Measurements from ENCODE around the gene CD180. TPM values are rescaled to one million over a fixed set of nuclear protein-coding genes. Genes with fewer than 3 reads are reported as not detected.

The CD180 gene
- not detected for total RNA-seq (ENCODE audit: unreplicated experiment)
- long read RNA-seq = 0 reads

- no peak within 1 kb of the TSS for H3K27ac Mint-ChIP-seq (ENCODE audit: unreplicated experiment)
- H3K4me3 Mint-ChIP-seq (ENCODE audit: unreplicated experiment) = no peak within 1 kb of the TSS
Measured at GRCh38 chr5:67196537-67197059, at the start of gene CD180. TSS of gene CD180 (minus strand) at chr5:67196799. CDS start at chr5:67196641, 158 bp downstream.

DNA sequence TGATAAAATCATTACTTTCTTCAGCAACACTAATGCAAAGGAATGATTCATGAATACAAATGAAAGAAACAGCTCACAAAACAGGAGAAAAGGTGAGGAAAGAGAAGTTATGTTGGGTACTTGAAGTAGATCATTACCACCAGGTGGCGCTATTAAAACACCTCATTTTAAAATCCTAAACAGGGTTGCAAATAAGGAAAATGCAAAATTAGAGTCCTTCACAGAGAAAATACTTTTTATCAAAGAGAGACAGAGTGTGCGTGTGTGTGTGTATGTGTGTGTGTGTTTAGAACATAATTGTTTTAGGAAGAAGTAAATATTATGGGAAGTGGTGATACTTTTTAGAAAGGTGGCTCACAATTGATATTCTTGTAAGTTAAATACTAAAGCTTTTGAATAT, 49.5 kb upstream of the CD180 start:
- H3K4me1 Mint-ChIP-seq (ENCODE audit: low read depth, unreplicated experiment) = peaks cover 3% of the 10 kb centered on the region
- H3K9me3 Mint-ChIP-seq (ENCODE audit: unreplicated experiment) = no peaks in the 10 kb centered on the region
- no peaks in the 10 kb centered on the region for H3K36me3 Mint-ChIP-seq (ENCODE audit: unreplicated experiment)

More at GRCh38 chr5:67196537-67197059, at the start of gene CD180:
- Mint-ChIP-seq H3K36me3 (ENCODE audit: unreplicated experiment) (peaks cover 11% of the 10 kb centered on the region), H3K4me1 (ENCODE audit: low read depth, unreplicated experiment) (no peaks in the 10 kb centered on the region), H3K27me3 (ENCODE audit: unreplicated experiment) (peaks cover 4% of the 10 kb centered on the region), H3K9me3 (ENCODE audit: unreplicated experiment) (peaks cover 4% of the 10 kb centered on the region)
- no peak for TF ChIP-seq CTCF (IDR thresholded peaks at IDR 0.05; ENCODE audit: partially characterized antibody, unreplicated experiment)
- no peak for DNase-seq

DNA sequence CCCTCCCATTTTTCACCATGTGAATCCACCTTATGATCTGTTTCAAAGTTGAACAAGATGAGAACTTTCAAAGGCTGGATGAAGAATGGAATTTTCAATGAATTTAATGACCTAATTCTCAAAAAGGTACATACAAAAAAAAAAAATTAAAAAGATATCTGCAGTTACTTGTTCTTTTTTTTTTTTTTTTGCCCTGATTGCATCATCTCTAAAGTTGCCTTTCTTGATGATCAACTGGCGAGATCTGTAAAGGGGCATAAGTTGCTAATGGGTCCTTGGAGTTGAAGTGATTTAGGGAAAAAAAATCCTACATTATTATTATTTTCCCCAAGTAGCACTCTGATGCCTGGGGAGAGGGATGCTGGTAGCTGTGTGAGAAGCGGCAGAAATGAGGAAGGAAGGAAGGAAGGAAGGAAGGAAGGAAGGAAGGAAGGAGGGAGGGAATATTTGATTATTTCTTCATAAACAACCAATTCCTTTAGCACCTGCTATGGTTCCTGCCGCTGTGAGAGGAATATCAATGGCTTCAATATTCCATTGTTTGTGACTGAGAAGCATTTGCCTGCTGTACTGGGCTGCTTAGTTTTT, 48.8 kb upstream of the CD180 start:
- Mint-ChIP-seq H3K4me1 (ENCODE audit: low read depth, unreplicated experiment) (peaks cover 3% of the 10 kb centered on the region), H3K27me3 (ENCODE audit: unreplicated experiment) (peaks cover 2% of the 10 kb centered on the region), H3K4me3 (ENCODE audit: unreplicated experiment) (no peak overlapping the region), H3K27ac (ENCODE audit: unreplicated experiment) (peak overlapping the region; percentile 41), H3K36me3 (ENCODE audit: unreplicated experiment) (no peaks in the 10 kb centered on the region), H3K9me3 (ENCODE audit: unreplicated experiment) (no peaks in the 10 kb centered on the region)
- DNase-seq = no peak
- no peak for TF ChIP-seq CTCF (IDR thresholded peaks at IDR 0.05; ENCODE audit: partially characterized antibody, unreplicated experiment)

More for the DNA sequence above, 49.5 kb upstream of the CD180 start:
- Mint-ChIP-seq H3K4me3 (ENCODE audit: unreplicated experiment) (no peak overlapping the region), H3K27ac (ENCODE audit: unreplicated experiment) (no peak overlapping the region), H3K27me3 (ENCODE audit: unreplicated experiment) (peaks cover 2% of the 10 kb centered on the region)
- peak; percentile 94 for TF ChIP-seq CTCF (IDR thresholded peaks at IDR 0.05; ENCODE audit: partially characterized antibody, unreplicated experiment)
- no peak for DNase-seq

GRCh38 chr5:67244345-67244793, 47.8 kb upstream of the CD180 start:
- Mint-ChIP-seq H3K27me3 (ENCODE audit: unreplicated experiment) (peaks cover 2% of the 10 kb centered on the region), H3K4me3 (ENCODE audit: unreplicated experiment) (no peak overlapping the region), H3K9me3 (ENCODE audit: unreplicated experiment) (no peaks in the 10 kb centered on the region), H3K36me3 (ENCODE audit: unreplicated experiment) (no peaks in the 10 kb centered on the region), H3K4me1 (ENCODE audit: low read depth, unreplicated experiment) (peaks cover 3% of the 10 kb centered on the region), H3K27ac (ENCODE audit: unreplicated experiment) (no peak overlapping the region)
- DNase-seq = no peak
- TF ChIP-seq CTCF (IDR thresholded peaks at IDR 0.05; ENCODE audit: partially characterized antibody, unreplicated experiment) = no peak

- Mint-ChIP-seq H3K27ac (ENCODE audit: unreplicated experiment) (no peak overlapping the region), H3K36me3 (ENCODE audit: unreplicated experiment) (no peaks in the 10 kb centered on the region), H3K9me3 (ENCODE audit: unreplicated experiment) (no peaks in the 10 kb centered on the region), H3K27me3 (ENCODE audit: unreplicated experiment) (peaks cover 2% of the 10 kb centered on the region), H3K4me1 (ENCODE audit: low read depth, unreplicated experiment) (peaks cover 3% of the 10 kb centered on the region), H3K4me3 (ENCODE audit: unreplicated experiment) (no peak overlapping the region)
- no peak for DNase-seq
- TF ChIP-seq CTCF (IDR thresholded peaks at IDR 0.05; ENCODE audit: partially characterized antibody, unreplicated experiment) = no peak
Measured at GRCh38 chr5:67243944-67244343, 47.3 kb upstream of the CD180 start.
